Erythroblast (primary cell): ENCODE data around the gene PPIL6.

Experiments
- GATA1 ChIP-seq: IDR thresholded peaks from 2 replicates; pipeline ENCODE4 v1.6.1; 2011; ENCODE audit warnings: low read depth, mild to moderate bottlenecking, control low read depth, low read length, moderate library complexity
- POLR2A ChIP-seq: IDR thresholded peaks from 2 replicates; pipeline ENCODE4 v1.6.1; 2011; ENCODE audit warnings: mild to moderate bottlenecking, low read length

DNA sequence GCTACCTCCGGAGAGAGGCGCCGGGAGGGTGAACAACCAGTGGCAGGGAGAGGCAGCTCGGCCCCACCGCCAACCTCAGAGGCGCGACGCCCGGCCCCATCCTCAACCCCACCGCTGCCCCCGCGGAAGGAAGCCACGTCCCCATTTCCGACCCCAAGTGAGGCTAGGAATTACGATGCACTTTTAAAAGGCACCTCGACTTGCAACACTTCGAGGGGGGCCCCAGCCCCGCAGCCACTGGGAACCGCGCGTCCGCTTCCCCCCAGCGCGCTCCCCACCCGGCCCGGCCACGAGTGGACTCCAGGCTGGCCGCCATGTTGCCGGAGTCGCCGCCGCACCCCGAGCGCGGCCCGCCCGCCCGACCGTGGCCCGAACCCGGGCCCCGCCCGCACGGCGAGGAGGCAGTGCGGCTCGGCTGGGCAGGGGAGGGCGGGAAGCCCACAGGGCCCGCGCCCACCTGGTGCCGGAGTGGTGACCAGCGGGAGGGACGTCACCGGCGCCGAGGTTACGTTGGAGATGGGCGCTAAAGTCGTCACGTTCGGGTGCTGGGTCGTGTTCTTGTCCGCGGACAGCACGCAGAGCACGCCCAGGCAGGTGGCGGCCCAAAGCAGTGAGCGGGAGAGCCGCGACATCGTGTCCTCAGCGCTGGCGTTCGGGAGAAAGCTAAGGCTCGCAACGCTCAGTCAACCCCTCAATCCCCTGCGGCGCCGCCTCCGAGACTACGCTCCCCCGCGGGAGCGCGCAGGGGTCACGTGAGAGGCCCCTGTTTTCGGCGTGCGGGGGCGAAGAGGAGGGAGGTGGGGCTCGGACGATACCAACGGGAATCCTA, 58.5 kb downstream of the PPIL6 start, which contains the start of gene CD164:
- TF ChIP-seq POLR2A: peak; percentile 98
- TF ChIP-seq GATA1: no peak
